NCI-H187 treated with DMSO at 0.1 percent for 48 hours (cell line): ENCODE measurements around the gene SP4.

Source experiments
- DNase-seq: peaks from one replicate; lab custom pipeline; 2025; lab: John Stamatoyannopoulos, UW

Gene SP4

DNA sequence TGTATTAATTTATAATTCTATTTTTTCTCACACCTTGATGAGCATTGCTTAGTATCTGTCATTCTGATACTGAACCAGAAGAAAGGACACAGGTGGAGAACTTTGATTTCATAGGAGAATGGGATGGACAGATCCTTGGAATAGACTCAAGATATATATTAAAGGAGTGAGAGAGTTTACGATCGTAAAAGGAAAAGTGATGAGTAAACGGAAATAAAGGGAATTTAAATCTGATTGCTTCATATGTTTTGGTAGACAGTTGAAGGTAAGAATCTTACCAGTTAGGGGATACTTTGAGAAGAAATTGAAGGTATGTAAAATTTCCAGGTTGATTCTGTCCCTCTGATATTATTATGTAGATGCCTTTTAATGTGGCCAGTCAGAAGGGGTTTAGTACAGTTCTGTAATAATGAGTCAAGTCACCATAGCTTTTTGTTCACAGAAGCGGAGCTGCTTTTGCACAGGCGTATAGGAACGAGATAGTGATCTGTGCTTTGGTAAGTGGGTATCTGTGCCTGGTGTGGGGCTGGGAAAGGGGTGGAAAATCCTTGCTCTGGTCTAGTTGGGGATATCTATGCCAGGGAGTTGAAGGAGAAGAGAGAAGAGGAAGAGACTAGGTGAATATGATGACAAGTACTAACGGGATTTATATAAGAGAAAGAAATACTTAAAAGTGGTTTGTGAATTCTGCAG lies 15.4 kb downstream of the SP4 start:
- no peak for DNase-seq

- no peak for DNase-seq
These were observed 21.1 kb downstream of the SP4 start for GRCh38 chr7:21448974-21449373.

GRCh38 chr7:21450076-21450475 lies 22.2 kb downstream of the SP4 start:
- DNase-seq, result no peak

GRCh38 chr7:21450941-21451340 lies 23.1 kb downstream of the SP4 start:
- DNase-seq, result no peak

DNA sequence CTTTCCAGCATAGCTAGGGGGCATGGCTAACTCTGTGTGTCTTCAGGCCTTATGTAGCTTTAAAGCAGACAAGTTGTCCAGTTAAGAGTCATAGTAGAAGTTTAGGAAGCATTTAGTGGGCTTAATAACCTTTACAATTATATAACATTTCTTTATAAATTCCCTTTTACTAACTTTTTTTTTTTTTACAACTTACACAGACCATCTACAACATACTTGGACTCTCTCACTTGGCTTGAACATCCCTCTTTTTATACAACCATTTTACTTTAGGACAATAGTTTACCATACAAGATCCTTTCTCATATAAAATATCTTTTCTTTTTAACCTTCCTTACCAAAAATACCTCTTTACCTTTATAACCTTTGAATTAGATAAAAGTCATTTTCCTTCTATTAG lies 26.3 kb downstream of the SP4 start:
- no peak for DNase-seq

DNA sequence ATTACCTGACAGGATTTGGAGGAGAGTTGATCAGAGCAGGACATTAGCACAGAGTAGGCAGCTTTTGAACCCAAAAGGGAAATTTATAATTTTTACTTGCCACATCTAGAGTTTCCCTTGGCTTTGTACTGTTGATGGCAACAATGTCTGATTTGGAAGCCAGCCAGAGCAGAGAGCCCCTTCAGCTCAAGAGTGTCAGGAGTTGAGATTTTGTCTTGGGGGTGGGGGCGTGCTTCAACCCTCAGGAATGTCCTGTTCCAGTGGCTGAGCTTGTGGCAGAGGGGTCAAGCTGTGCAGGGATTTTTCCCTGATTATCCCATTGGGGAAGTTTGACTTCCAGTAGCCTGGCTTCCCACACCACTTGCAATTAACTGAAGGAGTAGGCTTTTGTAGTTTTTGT lies 27.0 kb downstream of the SP4 start:
- no peak for DNase-seq

- DNase-seq, result no peak
These were observed 33.4 kb downstream of the SP4 start for GRCh38 chr7:21461282-21461681.

DNA sequence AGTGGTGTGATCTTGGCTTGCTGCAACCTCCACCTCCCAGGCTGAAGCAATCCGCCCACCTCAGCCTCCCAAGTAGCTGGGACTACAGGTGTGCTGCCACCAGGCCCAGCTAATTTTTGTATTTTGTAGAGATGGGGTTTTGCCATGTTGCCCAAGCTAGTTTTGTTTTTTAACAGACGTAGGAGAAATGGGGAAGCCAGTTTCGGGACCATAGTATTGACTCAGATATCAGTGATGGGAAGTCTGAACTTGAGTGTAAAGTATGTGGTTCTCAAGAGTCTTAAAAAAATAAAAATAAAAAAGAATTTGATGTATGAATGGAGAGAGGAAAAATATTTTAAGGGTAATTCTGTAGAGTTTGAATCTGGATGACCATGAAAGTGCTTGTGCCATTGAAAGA lies 34.2 kb downstream of the SP4 start:
- DNase-seq, result no peak

GRCh38 chr7:21463524-21463923 lies 35.6 kb downstream of the SP4 start:
- DNase-seq, result no peak

- no peak for DNase-seq
These were observed 41.1 kb downstream of the SP4 start for GRCh38 chr7:21468969-21469368.

DNA sequence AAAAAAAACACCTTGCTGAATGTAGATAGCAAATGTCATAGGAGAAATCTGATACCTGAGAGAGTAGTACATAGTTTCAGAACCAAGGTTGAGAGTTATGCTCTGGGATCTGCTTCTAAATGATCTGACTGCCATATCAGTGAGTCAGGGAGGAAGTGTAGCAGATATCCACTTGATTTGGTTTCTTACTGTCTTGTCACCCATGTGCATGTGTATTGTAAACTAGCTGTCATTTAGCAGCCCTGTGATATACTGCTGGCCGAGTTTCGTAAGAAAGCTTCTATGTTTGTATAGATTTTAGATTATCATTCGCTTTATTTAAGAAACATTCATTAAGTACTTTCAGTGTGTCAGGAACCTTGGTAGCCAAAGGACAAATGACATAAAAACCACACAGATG lies 42.0 kb downstream of the SP4 start:
- no peak for DNase-seq

- no peak for DNase-seq
These were observed 44.1 kb downstream of the SP4 start for GRCh38 chr7:21472029-21472428.

DNA sequence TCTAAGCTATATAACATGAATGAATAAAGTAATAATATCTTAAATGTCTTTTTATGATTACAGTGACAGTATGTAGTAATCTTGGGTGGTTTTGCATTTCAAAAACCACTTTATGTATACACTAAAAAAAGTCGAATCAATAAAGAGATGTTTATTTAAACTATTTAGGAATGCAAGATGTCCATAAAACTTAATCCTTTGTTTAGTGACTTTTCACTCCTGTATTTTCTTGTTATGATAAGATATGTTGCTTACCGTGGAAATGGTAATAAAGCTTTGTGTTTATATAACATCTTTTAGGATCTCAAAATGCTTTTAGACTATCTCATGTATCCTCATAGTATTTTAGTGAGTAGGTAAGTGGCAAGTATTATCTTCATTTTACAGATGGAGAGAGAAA lies 48.5 kb downstream of the SP4 start:
- DNase-seq, result no peak

GRCh38 chr7:21480693-21481403 lies 53.0 kb downstream of the SP4 start:
- DNase-seq, result no peak

DNA sequence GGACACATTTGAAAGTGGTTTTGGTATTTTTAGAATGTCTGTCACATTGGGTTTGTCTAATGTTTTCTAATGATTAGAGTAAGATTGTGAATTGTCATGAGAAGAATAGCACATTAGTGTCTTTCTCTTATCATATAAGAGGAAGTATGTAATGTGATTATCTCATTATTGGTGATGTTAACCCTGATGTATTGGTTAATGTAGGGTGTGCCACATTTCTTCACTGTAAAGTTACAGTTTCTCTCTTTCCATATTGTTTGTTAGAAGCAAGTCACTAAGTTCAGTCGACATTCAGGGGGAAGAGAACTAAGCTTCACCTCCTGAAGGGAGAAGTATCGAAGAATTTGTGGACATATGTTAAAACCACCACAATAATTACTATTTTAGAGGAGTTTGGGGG lies 58.6 kb downstream of the SP4 start:
- no peak for DNase-seq

- no peak for DNase-seq
These were observed 67.8 kb downstream of the SP4 start for GRCh38 chr7:21495731-21496130.

DNA sequence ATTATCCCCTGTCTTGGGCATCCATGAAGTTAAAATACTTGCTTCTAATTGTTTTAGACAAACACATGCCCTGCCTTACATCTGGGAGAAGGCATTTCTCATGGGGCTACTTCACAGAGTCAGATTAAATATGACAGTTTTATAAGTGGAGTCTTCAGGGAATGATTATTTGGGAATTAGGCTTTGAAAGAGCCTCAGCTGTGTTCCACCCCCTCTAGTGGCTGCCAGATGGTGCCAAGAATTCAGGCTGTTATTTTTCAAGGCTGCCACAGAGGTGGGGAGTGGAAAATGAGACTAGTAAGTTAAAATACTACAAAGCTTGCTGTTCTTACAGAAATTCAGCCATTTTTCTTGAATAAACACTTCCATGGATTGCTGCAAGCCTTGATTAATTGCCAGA lies 69.2 kb downstream of the SP4 start:
- DNase-seq, result no peak

DNA sequence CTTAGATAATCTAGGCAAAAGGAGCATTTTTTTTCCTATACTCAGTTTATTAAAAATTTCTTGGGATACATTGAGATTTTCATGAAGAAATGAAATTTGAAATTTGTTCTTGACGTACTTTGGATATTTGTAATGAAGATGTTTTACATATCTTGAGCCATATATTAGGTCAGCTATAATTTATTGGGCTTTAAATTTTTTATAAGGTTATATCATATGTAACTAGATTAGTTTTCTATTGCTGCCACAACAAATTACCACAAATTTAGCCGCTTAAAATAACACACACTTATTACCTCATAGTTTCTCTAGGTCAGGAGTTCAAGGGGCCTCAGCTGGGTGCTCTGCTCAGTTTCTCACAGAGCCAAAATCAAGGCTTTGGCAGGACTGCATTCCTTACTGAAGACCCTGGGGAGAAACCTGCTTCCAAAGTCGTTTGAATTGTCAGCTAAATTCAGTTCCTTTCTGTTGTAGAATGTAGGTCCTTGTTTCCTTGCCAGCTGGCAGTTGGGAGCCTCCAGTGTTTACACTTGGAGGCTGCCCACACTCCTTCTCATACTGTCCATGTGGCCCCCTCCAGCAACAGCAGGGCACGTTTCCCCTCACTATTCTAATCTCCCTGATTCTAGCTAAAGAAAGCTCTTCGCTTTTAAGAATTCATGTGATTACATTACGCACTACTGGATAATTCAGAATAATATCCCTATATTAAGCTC lies 72.4 kb downstream of the SP4 start:
- no peak for DNase-seq

DNA sequence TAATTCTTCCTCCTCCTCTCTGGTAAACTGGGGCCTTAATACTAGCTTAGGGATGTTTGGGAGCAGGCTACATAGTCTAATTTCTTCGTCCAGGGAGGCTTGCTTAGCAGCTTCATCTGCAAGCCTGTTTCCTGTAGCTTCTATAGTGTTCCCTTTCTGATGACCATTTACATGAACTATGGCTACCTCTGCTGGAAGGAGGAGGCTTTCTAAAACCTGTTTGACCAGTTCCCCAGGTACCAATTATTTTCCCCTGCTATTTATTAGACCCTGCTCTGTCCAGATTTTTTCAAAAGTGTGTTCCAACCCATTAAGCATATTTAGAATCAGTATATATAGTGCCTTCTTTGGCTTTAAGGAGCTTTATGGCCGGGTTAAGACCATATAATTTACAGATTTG lies 76.1 kb downstream of the SP4 start:
- DNase-seq, result no peak

- no peak for DNase-seq
These were observed 79.9 kb downstream of the SP4 start for GRCh38 chr7:21507627-21508343.

GRCh38 chr7:21508538-21508937 lies 80.7 kb downstream of the SP4 start:
- DNase-seq, result no peak

DNA sequence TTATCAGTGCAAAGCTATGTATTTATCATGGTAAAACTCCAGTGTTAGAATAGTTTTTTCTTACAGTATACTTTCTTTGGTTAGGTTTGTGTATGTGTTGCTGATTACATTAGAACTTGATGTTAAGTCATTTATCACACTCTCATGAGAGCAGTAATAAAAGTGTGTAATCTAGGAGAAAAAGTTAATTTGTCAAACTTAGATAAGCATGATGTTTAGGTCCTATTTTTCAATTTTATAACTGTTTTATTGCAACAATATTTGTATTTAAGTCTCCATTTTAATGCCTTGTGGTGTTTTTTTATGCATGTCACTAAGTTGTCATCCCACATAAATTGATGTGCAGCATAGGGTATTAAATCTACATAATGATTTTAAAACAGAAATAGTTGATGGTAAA lies 86.2 kb downstream of the SP4 start:
- no peak for DNase-seq

DNA sequence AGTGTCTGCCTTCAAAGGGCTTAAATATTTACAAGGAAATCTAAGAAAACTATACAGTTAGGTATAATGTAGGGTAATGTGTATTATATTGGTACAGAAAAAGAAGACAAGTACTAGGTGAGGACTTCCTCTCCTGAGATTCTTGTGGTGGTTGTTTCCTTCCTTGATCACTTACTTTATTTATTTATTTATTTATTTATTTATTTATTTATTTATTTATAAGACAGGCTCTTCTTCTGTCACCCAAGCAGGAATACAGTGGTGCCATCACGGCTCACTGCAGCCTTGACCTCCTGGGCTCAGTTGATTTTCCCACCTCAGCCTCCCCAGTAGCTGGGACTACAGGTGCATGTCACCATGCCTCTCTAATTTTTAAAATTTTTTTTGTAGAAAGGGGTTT lies 96.8 kb downstream of the SP4 start:
- DNase-seq, result no peak
